ENCODE results near the gene C11orf54.

The C11orf54 gene

DNA sequence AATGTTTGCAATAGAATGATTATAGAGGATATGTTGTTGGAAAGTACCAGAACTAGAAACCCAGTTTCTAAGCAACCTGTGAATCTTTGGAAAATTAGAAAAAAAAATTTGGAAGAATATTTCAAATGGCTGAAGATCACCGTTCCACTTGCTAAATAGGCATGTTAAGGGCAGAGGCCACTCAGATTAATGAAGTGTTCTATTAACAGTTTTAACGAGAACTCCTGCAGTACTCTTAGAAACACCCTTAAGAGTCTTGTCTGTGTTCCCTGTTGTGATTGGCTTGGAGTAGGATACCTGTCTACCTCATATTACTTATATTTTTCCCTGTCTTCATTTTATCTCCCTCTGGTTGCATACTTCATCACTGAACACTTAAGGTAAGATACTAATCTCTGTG is 4.6 kb downstream of the C11orf54 start:
- Histone ChIP-seq H3K79me2 (ENCODE audit: insufficient read depth, low read length) (peaks cover 36% of the 10 kb centered on the region), H3K9ac (ENCODE audit: low read depth, low read length) (no peak overlapping the region), H3K4me2 (ENCODE audit: insufficient read depth, low read length) (no peak overlapping the region), H3K27me3 (ENCODE audit: insufficient read depth, low read length, poor library complexity) (no peaks in the 10 kb centered on the region), H3K9me3 (ENCODE audit: insufficient read depth, low read length, severe bottlenecking) (no peaks in the 10 kb centered on the region), H2AFZ (ENCODE audit: low read depth, low read length) (no peak overlapping the region), H3K36me3 (ENCODE audit: insufficient read depth, low read length) (peaks cover 11% of the 10 kb centered on the region), H4K20me1 (ENCODE audit: insufficient read depth, low read length) (no peaks in the 10 kb centered on the region), H3K4me1 (ENCODE audit: insufficient read depth, low read length) (peaks cover 13% of the 10 kb centered on the region), H3K4me3 (ENCODE audit: low read depth in 1 of 2, low read length in 2 of 2) (no peak overlapping the region), H3K27ac (ENCODE audit: low read length) (no peak overlapping the region)
- DNase-seq (no peak), ATAC-seq (ENCODE audit: insufficient read depth, low read depth) (no peak)
- TF ChIP-seq, protein P1, sequence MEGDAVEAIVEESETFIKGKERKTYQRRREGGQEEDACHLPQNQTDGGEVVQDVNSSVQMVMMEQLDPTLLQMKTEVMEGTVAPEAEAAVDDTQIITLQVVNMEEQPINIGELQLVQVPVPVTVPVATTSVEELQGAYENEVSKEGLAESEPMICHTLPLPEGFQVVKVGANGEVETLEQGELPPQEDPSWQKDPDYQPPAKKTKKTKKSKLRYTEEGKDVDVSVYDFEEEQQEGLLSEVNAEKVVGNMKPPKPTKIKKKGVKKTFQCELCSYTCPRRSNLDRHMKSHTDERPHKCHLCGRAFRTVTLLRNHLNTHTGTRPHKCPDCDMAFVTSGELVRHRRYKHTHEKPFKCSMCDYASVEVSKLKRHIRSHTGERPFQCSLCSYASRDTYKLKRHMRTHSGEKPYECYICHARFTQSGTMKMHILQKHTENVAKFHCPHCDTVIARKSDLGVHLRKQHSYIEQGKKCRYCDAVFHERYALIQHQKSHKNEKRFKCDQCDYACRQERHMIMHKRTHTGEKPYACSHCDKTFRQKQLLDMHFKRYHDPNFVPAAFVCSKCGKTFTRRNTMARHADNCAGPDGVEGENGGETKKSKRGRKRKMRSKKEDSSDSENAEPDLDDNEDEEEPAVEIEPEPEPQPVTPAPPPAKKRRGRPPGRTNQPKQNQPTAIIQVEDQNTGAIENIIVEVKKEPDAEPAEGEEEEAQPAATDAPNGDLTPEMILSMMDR (IDR thresholded peaks at IDR 0.05; ENCODE audit: borderline replicate concordance, extremely low read depth, low read length, poor library complexity, severe bottlenecking) = no peak
- no peak for TF ChIP-seq EZH2 (IDR thresholded peaks at IDR 0.05; ENCODE audit: borderline replicate concordance, low read depth, low read length, severe bottlenecking)

- no peak for ATAC-seq (ENCODE audit: insufficient read depth, low read depth)
- Histone ChIP-seq H3K27me3 (ENCODE audit: insufficient read depth, low read length, poor library complexity) (no peaks in the 10 kb centered on the region), H4K20me1 (ENCODE audit: insufficient read depth, low read length) (no peaks in the 10 kb centered on the region), H3K9me3 (ENCODE audit: insufficient read depth, low read length, severe bottlenecking) (no peaks in the 10 kb centered on the region), H3K36me3 (ENCODE audit: insufficient read depth, low read length) (peaks cover 11% of the 10 kb centered on the region), H3K79me2 (ENCODE audit: insufficient read depth, low read length) (peaks cover 27% of the 10 kb centered on the region), H2AFZ (ENCODE audit: low read depth, low read length) (no peak overlapping the region), H3K9ac (ENCODE audit: low read depth, low read length) (no peak overlapping the region), H3K4me3 (ENCODE audit: low read depth in 1 of 2, low read length in 2 of 2) (no peak overlapping the region), H3K4me1 (ENCODE audit: insufficient read depth, low read length) (peaks cover 13% of the 10 kb centered on the region), H3K4me2 (ENCODE audit: insufficient read depth, low read length) (no peak overlapping the region), H3K27ac (ENCODE audit: low read length) (no peak overlapping the region)
- no peak for DNase-seq
- TF ChIP-seq, protein P1 (IDR thresholded peaks at IDR 0.05; ENCODE audit: borderline replicate concordance, extremely low read depth, low read length, poor library complexity, severe bottlenecking) = no peak
- no peak for TF ChIP-seq EZH2 (IDR thresholded peaks at IDR 0.05; ENCODE audit: borderline replicate concordance, low read depth, low read length, severe bottlenecking)
These were observed 5.7 kb downstream of the C11orf54 start for GRCh38 chr11:93747122-93747521.

- ATAC-seq (ENCODE audit: insufficient read depth, low read depth) (no peak), DNase-seq (no peak)
- no peaks in the 10 kb centered on the region for H3K79me2 ChIP-seq (ENCODE audit: insufficient read depth, low read length)
- no peaks in the 10 kb centered on the region for H3K27me3 ChIP-seq (ENCODE audit: insufficient read depth, low read length, poor library complexity)
- H2AFZ ChIP-seq (ENCODE audit: low read depth, low read length) = no peak overlapping the region
- H3K4me1 ChIP-seq (ENCODE audit: insufficient read depth, low read length) = no peaks in the 10 kb centered on the region
- no peak overlapping the region for H3K4me2 ChIP-seq (ENCODE audit: insufficient read depth, low read length)
- peaks cover 18% of the 10 kb centered on the region for H3K36me3 ChIP-seq (ENCODE audit: insufficient read depth, low read length)
- no peaks in the 10 kb centered on the region for H3K9me3 ChIP-seq (ENCODE audit: insufficient read depth, low read length, severe bottlenecking)
- TF ChIP-seq EZH2 (IDR thresholded peaks at IDR 0.05; ENCODE audit: borderline replicate concordance, low read depth, low read length, severe bottlenecking) = no peak
- TF ChIP-seq, protein P1 (IDR thresholded peaks at IDR 0.05; ENCODE audit: borderline replicate concordance, extremely low read depth, low read length, poor library complexity, severe bottlenecking) = no peak
- no peaks in the 10 kb centered on the region for H4K20me1 ChIP-seq (ENCODE audit: insufficient read depth, low read length)
- no peak overlapping the region for H3K9ac ChIP-seq (ENCODE audit: low read depth, low read length)
- no peak overlapping the region for H3K4me3 ChIP-seq (ENCODE audit: low read depth in 1 of 2, low read length in 2 of 2)
- H3K27ac ChIP-seq (ENCODE audit: low read length) = no peak overlapping the region
These were observed 9.5 kb downstream of the C11orf54 start for GRCh38 chr11:93751001-93751400.

- Histone ChIP-seq H3K79me2 (ENCODE audit: insufficient read depth, low read length) (no peaks in the 10 kb centered on the region), H3K27ac (ENCODE audit: low read length) (no peak overlapping the region), H3K4me2 (ENCODE audit: insufficient read depth, low read length) (no peak overlapping the region), H3K4me1 (ENCODE audit: insufficient read depth, low read length) (no peaks in the 10 kb centered on the region), H2AFZ (ENCODE audit: low read depth, low read length) (no peak overlapping the region), H3K27me3 (ENCODE audit: insufficient read depth, low read length, poor library complexity) (no peaks in the 10 kb centered on the region), H3K36me3 (ENCODE audit: insufficient read depth, low read length) (peaks cover 34% of the 10 kb centered on the region), H3K4me3 (ENCODE audit: low read depth in 1 of 2, low read length in 2 of 2) (no peak overlapping the region), H3K9ac (ENCODE audit: low read depth, low read length) (no peak overlapping the region), H3K9me3 (ENCODE audit: insufficient read depth, low read length, severe bottlenecking) (no peaks in the 10 kb centered on the region), H4K20me1 (ENCODE audit: insufficient read depth, low read length) (no peaks in the 10 kb centered on the region)
- DNase-seq = no peak
- no peak for TF ChIP-seq EZH2 (IDR thresholded peaks at IDR 0.05; ENCODE audit: borderline replicate concordance, low read depth, low read length, severe bottlenecking)
- TF ChIP-seq, protein P1 (IDR thresholded peaks at IDR 0.05; ENCODE audit: borderline replicate concordance, extremely low read depth, low read length, poor library complexity, severe bottlenecking) = no peak
- no peak for ATAC-seq (ENCODE audit: insufficient read depth, low read depth)
These were observed 11.8 kb downstream of the C11orf54 start for GRCh38 chr11:93753241-93753640.

Data from DND-41 (cell line).